HCT116 (cell line): Measurements from ENCODE around the gene ZYX. TPM values are rescaled to one million over a fixed set of nuclear protein-coding genes. Genes with fewer than 3 reads are reported as not detected.

ENCODE experiments used
- ATAC-seq: fragments of 200-7000 bp; cut with Tn5 transposase; 2 replicates; pipeline ENCODE4 v1.9.1; 2020; ENCODE audit warnings: mild to moderate bottlenecking, moderate library complexity
- BruUV-seq: library from RNA; stranded (reverse); fragments of 400-500 nt; replicated peaks from 2 replicates; lab custom pipeline; 2021; lab: Mats Ljungman, UMichigan
- CTCF ChIA-PET: fragments of 300-600 bp; sonication (Branson Sonifier 250); formaldehyde crosslinking; loops from one replicate; lab custom pipeline; 2021; ENCODE audit warnings: antibody characterized with exemption; lab: Charles Lee
- POLR2A ChIA-PET: fragments of 300-600, 350-600 bp; sonication (Branson Sonifier 250); formaldehyde crosslinking; loops from one replicate; lab custom pipeline; 2021; ENCODE audit warnings: antibody characterized with exemption; lab: Charles Lee
- RAD21 ChIA-PET, 2 experiments: fragments of 300-600 bp; sonication (Branson Sonifier 250); formaldehyde crosslinking; loops; one replicate each; lab custom pipeline; 2023; ENCODE audit warnings: low total read pairs in 2 of 2; ENCODE audit not compliant: uncharacterized antibody in 2 of 2, unreplicated experiment in 2 of 2, low non-redundant PET in 1 of 2; lab: Charles Lee
- DNase-seq: peaks from one replicate; pipeline ENCODE4 v3.0.0-alpha.2; 2010; ENCODE audit warnings: low read depth, low spot score
- H2AFZ ChIP-seq: fragments of 200-600 bp; shearing (Covaris generic), sonication (generic); 2 replicates; pipeline ENCODE4 v1.6.1; 2017; ENCODE audit warnings: low read depth, mixed run types, mixed read lengths, antibody characterized with exemption, low read length; ENCODE audit not compliant: poor library complexity, severe bottlenecking
- H3K27ac ChIP-seq: 2 replicates; pipeline ENCODE4 v1.5.1; 2012; ENCODE audit warnings: low read depth, low read length
- H3K27me3 ChIP-seq: fragments of 200-600 bp; sonication (generic); 2 replicates; pipeline ENCODE4 v1.6.1; 2016; ENCODE audit warnings: mixed run types, low read length, mixed read lengths; ENCODE audit not compliant: insufficient read depth
- H3K36me3 ChIP-seq, 2 experiments: fragments of 200-500 bp in 1 of 2; fragments of 200-600 bp in 1 of 2; sonication (Bioruptor generic) in 1 of 2; sonication (generic) in 1 of 2; 2 replicates each; pipeline versions ENCODE4 v1.5.1 to v1.6.1; 2014 to 2016; ENCODE audit warnings: low read length in 2 of 2, inconsistent platforms in 1 of 2, mixed read lengths in 1 of 2, mixed run types in 1 of 2; ENCODE audit not compliant: insufficient read depth in 2 of 2, control insufficient read depth in 1 of 2
- H3K4me1 ChIP-seq, 2 experiments: fragments of 200-600 bp in 1 of 2; sonication (generic) in 1 of 2; 2 replicates each; pipeline versions ENCODE4 v1.5.1 to v1.6.1; 2012 to 2017; ENCODE audit warnings: low read length in 2 of 2, inconsistent platforms in 1 of 2, mild to moderate bottlenecking in 1 of 2, mixed read lengths in 1 of 2, mixed run types in 1 of 2, moderate library complexity in 1 of 2; ENCODE audit not compliant: insufficient read depth in 2 of 2, control insufficient read depth in 1 of 2
- H3K4me2 ChIP-seq: fragments of 200-600 bp; sonication (generic); 2 replicates; pipeline ENCODE4 v1.6.1; 2017; ENCODE audit warnings: mixed run types, low read length, mixed read lengths
- H3K4me3 ChIP-seq, 2 experiments: fragments of 200-600 bp in 1 of 2; sonication (generic) in 1 of 2; replicated peaks in 1 of 2; 2 replicates each; pipeline ENCODE4 v1.5.1; 2011 to 2016; ENCODE audit warnings: low read length in 2 of 2, control low read depth in 1 of 2, low read depth in 1 of 2, mild to moderate bottlenecking in 1 of 2, mixed read lengths in 1 of 2, mixed run types in 1 of 2
- H3K79me2 ChIP-seq: fragments of 200-600 bp; sonication (generic); 2 replicates; pipeline ENCODE4 v1.6.1; 2017; ENCODE audit warnings: mild to moderate bottlenecking, mixed run types, low read length, moderate library complexity, mixed read lengths; ENCODE audit not compliant: insufficient read depth
- H3K9ac ChIP-seq: fragments of 200-600 bp; sonication (generic); 2 replicates; pipeline ENCODE4 v1.6.1; 2016; ENCODE audit warnings: low read length, mixed read lengths
- H3K9me2 ChIP-seq: fragments of 200-600 bp; sonication (generic), shearing (Covaris generic); 2 replicates; pipeline ENCODE4 v1.6.1; 2017; ENCODE audit warnings: mixed run types, mild to moderate bottlenecking, moderate library complexity; ENCODE audit not compliant: insufficient read depth
- H3K9me3 ChIP-seq, 2 experiments: fragments of 200-500 bp in 1 of 2; fragments of 200-600 bp in 1 of 2; sonication (Bioruptor generic) in 1 of 2; sonication (generic) in 1 of 2; 2 replicates each; pipeline ENCODE4 v1.6.1; 2014 to 2017; ENCODE audit warnings: low read length in 2 of 2, mixed read lengths in 2 of 2, inconsistent platforms in 1 of 2, low read depth in 1 of 2, mild to moderate bottlenecking in 1 of 2, mixed run types in 1 of 2, moderate library complexity in 1 of 2; ENCODE audit not compliant: control insufficient read depth in 1 of 2, insufficient read depth in 1 of 2
- H4K20me1 ChIP-seq: fragments of 200-600 bp; sonication (generic), shearing (Covaris generic); 2 replicates; pipeline ENCODE4 v1.6.1; 2017; ENCODE audit warnings: mixed run types, mild to moderate bottlenecking, moderate library complexity; ENCODE audit not compliant: insufficient read depth
- ATF3 ChIP-seq: IDR thresholded peaks from 2 replicates; pipeline ENCODE4 v1.6.1; 2012
- CBX3 ChIP-seq: IDR thresholded peaks from 2 replicates; pipeline ENCODE4 v1.6.1; 2012; ENCODE audit warnings: low read depth
- CTCF ChIP-seq, 3 experiments: fragments of 200-600 bp in 1 of 3; sonication (generic) in 1 of 3; IDR thresholded peaks in 2 of 3; conservative IDR thresholded peaks in 1 of 3; 2 replicates each; pipeline ENCODE4 v1.5.1; 2012 to 2017; ENCODE audit warnings: low read depth in 2 of 3, low read length in 2 of 3, antibody characterized with exemption in 1 of 3, borderline replicate concordance in 1 of 3, control low read depth in 1 of 3, mild to moderate bottlenecking in 1 of 3, mixed read lengths in 1 of 3, mixed run types in 1 of 3, moderate library complexity in 1 of 3; ENCODE audit not compliant: insufficient read depth in 1 of 3
- FOSL1 ChIP-seq: IDR thresholded peaks from 2 replicates; pipeline ENCODE4 v1.6.1; 2012; ENCODE audit warnings: low read depth
- MAX ChIP-seq: IDR thresholded peaks from 2 replicates; pipeline ENCODE4 v1.6.1; 2012
- SIN3A ChIP-seq: IDR thresholded peaks from 2 replicates; pipeline ENCODE4 v1.6.1; 2012; ENCODE audit warnings: low read depth
- SP1 ChIP-seq: IDR thresholded peaks from 2 replicates; pipeline ENCODE4 v1.6.1; 2012; ENCODE audit warnings: low read depth
- intact Hi-C: fragments of 100-400 bp; cut with micrococcal nuclease; formaldehyde crosslinking; loops from 2 replicates; pipeline ENCODE4 v1.10.0; 2022
- total RNA-seq: library from RNA; stranded (reverse); gene quantifications from one replicate; pipeline ENCODE4 v1.2.1, GENCODE V29; 2021; ENCODE audit not compliant: unreplicated experiment

Gene ZYX
- total RNA-seq, 1 experiment from 2014 or later = 144 TPM

DNA sequence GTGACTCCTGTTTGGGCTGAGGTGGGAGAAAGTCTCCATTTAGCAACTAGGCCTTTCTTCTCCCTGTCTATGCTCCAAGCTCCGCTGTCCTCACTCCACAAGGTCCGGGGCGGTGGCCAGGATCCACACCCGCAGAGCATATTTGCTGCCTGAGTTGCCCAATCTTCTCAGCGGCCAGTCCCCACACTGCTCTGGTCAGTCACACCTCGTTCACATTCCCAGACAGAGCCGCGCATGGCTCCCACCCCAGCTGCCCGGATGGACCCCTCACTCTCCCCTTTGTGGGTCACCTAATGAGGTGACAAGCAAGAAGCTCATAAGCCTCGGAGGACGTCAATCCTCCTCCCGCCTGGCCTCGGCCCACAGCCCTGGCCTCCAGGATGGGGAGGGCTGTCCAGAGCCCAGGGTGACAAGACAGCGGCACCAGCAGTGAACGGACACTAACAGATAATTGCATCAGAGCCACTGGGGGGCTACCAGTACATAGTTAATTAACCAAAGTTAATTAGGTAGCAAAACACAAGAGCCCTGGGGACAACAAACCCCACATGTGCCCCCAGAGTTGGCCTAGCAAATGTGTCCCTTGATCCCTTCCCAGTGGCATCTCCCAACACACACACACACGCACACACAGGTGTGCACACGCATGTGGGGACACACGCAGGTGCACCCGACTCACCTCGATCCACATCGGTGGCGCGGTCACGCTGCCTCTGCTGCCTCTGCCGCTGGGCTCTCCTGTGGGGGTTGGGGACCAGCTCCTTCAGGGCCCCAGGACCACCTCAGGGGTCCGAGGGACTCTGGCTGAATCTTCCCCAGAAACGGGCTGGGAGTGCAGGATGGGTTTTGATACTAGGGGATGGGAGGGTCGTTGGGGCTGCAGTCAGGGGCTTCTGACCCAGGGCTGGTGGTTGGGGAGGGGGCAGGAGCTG, 15.7 kb downstream of the ZYX start (continued):
- TF ChIP-seq CTCF (IDR thresholded peaks at IDR 0.05 in 2 of 3, conservative IDR thresholded peaks at IDR 0.05 in 1 of 3; ENCODE audit: borderline replicate concordance in 1 of 3, insufficient read depth in 1 of 3, low read depth in 2 of 3, low read length in 2 of 3) (no peak), FOSL1 (no peak), ATF3 (no peak), MAX (no peak), SP1 (no peak), SIN3A (no peak)

- H3K4me2 ChIP-seq = no peak overlapping the region
- peaks cover 0 to 6% of the 10 kb centered on the region in 2 experiments; a peak in 2 of 4 replicates for H3K36me3 ChIP-seq
- no peak overlapping the region for H3K27ac ChIP-seq
- no peak for DNase-seq
- intact Hi-C loops = no loop called here
- CTCF ChIA-PET = no interaction called here
- RAD21 ChIA-PET = no interaction called here
- no peaks in the 10 kb centered on the region for H3K79me2 ChIP-seq
- H3K9ac ChIP-seq = no peak overlapping the region
- H3K4me1 ChIP-seq = no peaks in the 10 kb centered on the region
- ATAC-seq = no peak
- BruUV-seq = no TSS peak
- TF ChIP-seq CBX3 = no peak
- no peak for TF ChIP-seq CTCF (IDR thresholded peaks at IDR 0.05 in 2 of 3, conservative IDR thresholded peaks at IDR 0.05 in 1 of 3; ENCODE audit: borderline replicate concordance in 1 of 3, insufficient read depth in 1 of 3, low read depth in 2 of 3, low read length in 2 of 3)
- TF ChIP-seq, all 23 proteins: peak for 0
- H4K20me1 ChIP-seq = no peaks in the 10 kb centered on the region
- no peak overlapping the region for H2AFZ ChIP-seq
- H3K27me3 ChIP-seq = no peaks in the 10 kb centered on the region
- H3K4me3 ChIP-seq = no peak overlapping the region
- H3K9me3 ChIP-seq = no peaks in the 10 kb centered on the region
- H3K9me2 ChIP-seq = no peaks in the 10 kb centered on the region
- POLR2A ChIA-PET = no interaction called here
Observed at GRCh38 chr7:143397710-143398530, 16.8 kb downstream of the ZYX start.
